SK-N-MC (cell line): Measurements from ENCODE around the gene CLIP2.

ENCODE experiments used
- EZH2 ChIP-seq: fragments of 200-600 bp; sonication (generic); IDR thresholded peaks from one replicate; pipeline ENCODE4 v1.6.1; 2017; ENCODE audit warnings: antibody characterized with exemption
- FOXP2 ChIP-seq: optimal IDR thresholded peaks from 2 replicates; pipeline ENCODE3; 2011; ENCODE audit warnings: mild to moderate bottlenecking, moderate library complexity; ENCODE audit not compliant: insufficient read depth; ENCODE audit errors: extremely low read length, control extremely low read depth
- POLR2AphosphoS5 ChIP-seq: IDR thresholded peaks from 2 replicates; pipeline ENCODE4 v1.6.1; 2012; ENCODE audit warnings: mild to moderate bottlenecking, low read depth, low read length, borderline replicate concordance

GRCh38 chr7:74439541-74439940, 150.3 kb downstream of the CLIP2 start:
- TF ChIP-seq EZH2 (no peak), POLR2AphosphoS5 (no peak), FOXP2 (no peak)
